ENCODE measurements around the gene CFB. TPM values are rescaled to one million over a fixed set of nuclear protein-coding genes. Genes with fewer than 3 reads are reported as not detected.

The CFB gene
- polyA plus RNA-seq, 3 donors = 0.37 to 2.2 TPM; not detected in 1

DNA sequence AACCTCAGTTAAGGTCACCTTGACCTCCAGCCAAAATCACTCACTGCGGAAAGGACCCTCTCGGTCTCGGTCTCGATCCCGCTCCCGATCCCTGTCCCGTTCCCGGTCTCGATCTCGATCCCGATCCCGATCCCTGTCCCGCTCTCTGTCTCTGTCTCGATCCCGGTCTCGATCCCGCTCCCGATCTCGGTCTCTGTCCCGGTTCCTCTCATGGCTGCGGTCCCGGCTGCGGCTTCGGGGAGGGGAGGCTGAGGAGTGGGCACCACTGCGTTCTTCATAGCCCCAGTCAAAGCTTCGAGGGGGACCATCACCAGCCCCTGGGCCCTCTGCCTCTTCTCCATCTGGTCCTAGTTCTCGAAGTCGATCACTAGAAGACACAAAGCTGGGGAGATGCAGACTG is 8.6 kb downstream of the CFB start:
- no peaks in the 10 kb centered on the region for H3K9me3 ChIP-seq (replicated peaks in 1 of 2; ENCODE audit: control insufficient read depth in 1 of 2, insufficient read depth in 1 of 2, low read length in 2 of 2)
- no peak overlapping the region for H3K4me3 Mint-ChIP-seq
- intact Hi-C loops (cut with micrococcal nuclease) = loop anchor here in 1 of 2 donors (5.0 to 10.0 kb wide), 3 partner anchors 57 to 410 kb away; partner anchors contain the start of genes ATP6V1G2, DDX39B, EHMT2 and NFKBIL1
- peaks cover 0 to 3% (median 0%) of the 10 kb centered on the region in 3 donors for H3K27me3 Mint-ChIP-seq (ENCODE audit: low read depth in 3 of 3)
- WGBS (ENCODE audit: insufficient coverage) = over 99% methylated on average over 26 of the region's 28 CpGs
- peaks cover 61 to 67% of the 10 kb centered on the region in 2 donors for H3K36me3 ChIP-seq (replicated peaks in 1 of 2; ENCODE audit: control insufficient read depth in 1 of 2, insufficient read depth in 2 of 2, low read length in 2 of 2)
- no peaks in the 10 kb centered on the region for H3K27me3 ChIP-seq (ENCODE audit: control insufficient read depth in 2 of 2, insufficient read depth in 2 of 2, low read length in 2 of 2)
- H3K4me2 ChIP-seq (replicated peaks; ENCODE audit: extremely low read depth, low read length, poor library complexity, severe bottlenecking) = no peak overlapping the region
- no peak for DNase-seq
- H4K20me1 ChIP-seq (ENCODE audit: insufficient read depth, low read length) = no peaks in the 10 kb centered on the region
- TF ChIP-seq, protein P1, sequence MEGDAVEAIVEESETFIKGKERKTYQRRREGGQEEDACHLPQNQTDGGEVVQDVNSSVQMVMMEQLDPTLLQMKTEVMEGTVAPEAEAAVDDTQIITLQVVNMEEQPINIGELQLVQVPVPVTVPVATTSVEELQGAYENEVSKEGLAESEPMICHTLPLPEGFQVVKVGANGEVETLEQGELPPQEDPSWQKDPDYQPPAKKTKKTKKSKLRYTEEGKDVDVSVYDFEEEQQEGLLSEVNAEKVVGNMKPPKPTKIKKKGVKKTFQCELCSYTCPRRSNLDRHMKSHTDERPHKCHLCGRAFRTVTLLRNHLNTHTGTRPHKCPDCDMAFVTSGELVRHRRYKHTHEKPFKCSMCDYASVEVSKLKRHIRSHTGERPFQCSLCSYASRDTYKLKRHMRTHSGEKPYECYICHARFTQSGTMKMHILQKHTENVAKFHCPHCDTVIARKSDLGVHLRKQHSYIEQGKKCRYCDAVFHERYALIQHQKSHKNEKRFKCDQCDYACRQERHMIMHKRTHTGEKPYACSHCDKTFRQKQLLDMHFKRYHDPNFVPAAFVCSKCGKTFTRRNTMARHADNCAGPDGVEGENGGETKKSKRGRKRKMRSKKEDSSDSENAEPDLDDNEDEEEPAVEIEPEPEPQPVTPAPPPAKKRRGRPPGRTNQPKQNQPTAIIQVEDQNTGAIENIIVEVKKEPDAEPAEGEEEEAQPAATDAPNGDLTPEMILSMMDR (IDR thresholded peaks at IDR 0.05) = no peak
- H3K4me1 ChIP-seq (ENCODE audit: control insufficient read depth in 1 of 2, insufficient read depth in 2 of 2, low read length in 2 of 2) = peaks cover 14 to 15% of the 10 kb centered on the region in 2 donors
- peaks cover 56 to 57% of the 10 kb centered on the region in 2 donors for H3K36me3 Mint-ChIP-seq
- H3K9me3 Mint-ChIP-seq = peaks cover 0 to 1% (median 0%) of the 10 kb centered on the region in 7 donors
- H3K4me3 ChIP-seq (replicated peaks in 1 of 3; ENCODE audit: low read depth in 2 of 3, low read length in 3 of 3) = no peak overlapping the region
- H3K9ac ChIP-seq (ENCODE audit: insufficient read depth, low read length, poor library complexity, severe bottlenecking) = no peak overlapping the region
- peaks cover 19% of the 10 kb centered on the region for H3K4me1 Mint-ChIP-seq
- peaks cover 17% of the 10 kb centered on the region for H3K79me2 ChIP-seq (ENCODE audit: insufficient read depth, low read length)
- H3K27ac Mint-ChIP-seq = peak overlapping the region in 4 of 7 donors; percentile 18 to 67 (median 52)
- no peak overlapping the region for H3K27ac ChIP-seq (ENCODE audit: low read depth in 1 of 2, low read length in 2 of 2)
- no peak overlapping the region for H2AFZ ChIP-seq (ENCODE audit: insufficient read depth, low read depth, low read length, poor library complexity, severe bottlenecking)

GRCh38 chr6:31956796-31957195 is 10.9 kb downstream of the CFB start:
- H3K4me3 Mint-ChIP-seq = no peak overlapping the region
- no peaks in the 10 kb centered on the region for H3K27me3 Mint-ChIP-seq (ENCODE audit: low read depth in 3 of 3)
- H3K9me3 Mint-ChIP-seq = no peaks in the 10 kb centered on the region
- H3K36me3 Mint-ChIP-seq = peaks cover 64 to 70% of the 10 kb centered on the region in 2 donors
- H3K4me3 ChIP-seq (replicated peaks in 1 of 3; ENCODE audit: low read depth in 2 of 3, low read length in 3 of 3) = no peak overlapping the region
- no CpG with 5 or more reads among the region's 3 CpGs for WGBS (ENCODE audit: insufficient coverage)
- no peak for DNase-seq
- H2AFZ ChIP-seq (ENCODE audit: insufficient read depth, low read depth, low read length, poor library complexity, severe bottlenecking) = no peak overlapping the region
- intact Hi-C loops (cut with micrococcal nuclease) = loop anchor here (5.0 to 10.0 kb wide), 4 partner anchors 59 to 412 kb away; partner anchors contain the start of genes ATP6V1G2 (in 1 of the 2), CSNK2B (in 1 of the 2), DDX39B (in 1 of the 2) and EHMT2 (in 1 of the 2)
- no peaks in the 10 kb centered on the region for H3K27me3 ChIP-seq (ENCODE audit: control insufficient read depth in 2 of 2, insufficient read depth in 2 of 2, low read length in 2 of 2)
- H3K4me2 ChIP-seq (replicated peaks; ENCODE audit: extremely low read depth, low read length, poor library complexity, severe bottlenecking) = no peak overlapping the region
- H3K36me3 ChIP-seq (replicated peaks in 1 of 2; ENCODE audit: control insufficient read depth in 1 of 2, insufficient read depth in 2 of 2, low read length in 2 of 2) = peaks cover 64 to 76% of the 10 kb centered on the region in 2 donors
- no peaks in the 10 kb centered on the region for H3K9me3 ChIP-seq (replicated peaks in 1 of 2; ENCODE audit: control insufficient read depth in 1 of 2, insufficient read depth in 1 of 2, low read length in 2 of 2)
- peaks cover 26% of the 10 kb centered on the region for H3K79me2 ChIP-seq (ENCODE audit: insufficient read depth, low read length)
- peak overlapping the region in 3 of 7 donors; percentile 32 to 67 (median 55) for H3K27ac Mint-ChIP-seq
- peak overlapping the region in 1 of 2 donors; percentile 4 for H3K27ac ChIP-seq (ENCODE audit: low read depth in 1 of 2, low read length in 2 of 2)
- H3K4me1 Mint-ChIP-seq = peaks cover 26% of the 10 kb centered on the region
- no peaks in the 10 kb centered on the region for H4K20me1 ChIP-seq (ENCODE audit: insufficient read depth, low read length)
- H3K9ac ChIP-seq (ENCODE audit: insufficient read depth, low read length, poor library complexity, severe bottlenecking) = no peak overlapping the region
- TF ChIP-seq, protein P1 (IDR thresholded peaks at IDR 0.05) = no peak
- peaks cover 17 to 22% of the 10 kb centered on the region in 2 donors for H3K4me1 ChIP-seq (ENCODE audit: control insufficient read depth in 1 of 2, insufficient read depth in 2 of 2, low read length in 2 of 2)
